ENCODE data around the gene ISCA1.

DNA sequence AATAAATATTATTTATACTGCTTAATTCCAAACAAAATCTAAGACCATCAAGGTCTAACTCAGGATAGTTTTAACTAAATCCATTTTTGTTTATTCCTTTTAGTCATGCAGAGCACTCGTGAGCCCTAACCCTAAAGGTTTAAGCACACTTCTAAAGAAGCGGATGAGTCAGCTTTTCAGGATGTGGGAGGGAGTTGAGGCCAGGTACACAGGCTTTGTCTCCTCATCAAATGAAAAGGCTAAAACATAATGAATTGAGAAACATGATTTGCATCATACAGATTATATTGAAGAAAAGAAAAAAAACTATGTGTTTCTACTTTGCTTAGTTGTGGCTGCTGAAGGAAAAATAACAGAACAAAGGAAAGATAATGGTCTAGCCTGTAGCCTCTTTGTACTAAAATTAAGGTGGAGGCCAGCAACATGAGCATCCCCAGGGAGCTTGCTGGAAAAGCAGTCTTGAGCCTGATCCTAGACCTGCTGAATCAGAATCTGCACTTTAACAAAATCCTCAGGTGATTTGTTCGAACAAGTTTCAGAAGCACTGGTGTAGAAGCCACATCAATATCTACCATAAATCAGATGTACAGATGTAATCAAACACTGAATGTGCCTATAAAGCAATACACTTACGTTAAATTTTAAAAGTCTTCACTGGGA lies 21.1 kb upstream of the ISCA1 start:
- no peak for TF ChIP-seq POLR2A (IDR thresholded peaks at IDR 0.05; ENCODE audit: low read depth, low read length)
- no peak for TF ChIP-seq FOS (IDR thresholded peaks at IDR 0.05; ENCODE audit: borderline replicate concordance, insufficient read depth, low read length)
- TF ChIP-seq, protein P1, sequence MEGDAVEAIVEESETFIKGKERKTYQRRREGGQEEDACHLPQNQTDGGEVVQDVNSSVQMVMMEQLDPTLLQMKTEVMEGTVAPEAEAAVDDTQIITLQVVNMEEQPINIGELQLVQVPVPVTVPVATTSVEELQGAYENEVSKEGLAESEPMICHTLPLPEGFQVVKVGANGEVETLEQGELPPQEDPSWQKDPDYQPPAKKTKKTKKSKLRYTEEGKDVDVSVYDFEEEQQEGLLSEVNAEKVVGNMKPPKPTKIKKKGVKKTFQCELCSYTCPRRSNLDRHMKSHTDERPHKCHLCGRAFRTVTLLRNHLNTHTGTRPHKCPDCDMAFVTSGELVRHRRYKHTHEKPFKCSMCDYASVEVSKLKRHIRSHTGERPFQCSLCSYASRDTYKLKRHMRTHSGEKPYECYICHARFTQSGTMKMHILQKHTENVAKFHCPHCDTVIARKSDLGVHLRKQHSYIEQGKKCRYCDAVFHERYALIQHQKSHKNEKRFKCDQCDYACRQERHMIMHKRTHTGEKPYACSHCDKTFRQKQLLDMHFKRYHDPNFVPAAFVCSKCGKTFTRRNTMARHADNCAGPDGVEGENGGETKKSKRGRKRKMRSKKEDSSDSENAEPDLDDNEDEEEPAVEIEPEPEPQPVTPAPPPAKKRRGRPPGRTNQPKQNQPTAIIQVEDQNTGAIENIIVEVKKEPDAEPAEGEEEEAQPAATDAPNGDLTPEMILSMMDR (IDR thresholded peaks at IDR 0.05; ENCODE audit: extremely low read depth in 1 of 2, insufficient read depth in 1 of 2, low read depth in 1 of 2, low read length in 2 of 2): no peak
- no peak for TF ChIP-seq EZH2 (IDR thresholded peaks at IDR 0.05; ENCODE audit: borderline replicate concordance, low read depth, low read length, severe bottlenecking)
- TF ChIP-seq JUN (IDR thresholded peaks at IDR 0.05; ENCODE audit: borderline replicate concordance, insufficient read depth, insufficient read length, low read depth): no peak
- TF ChIP-seq POLR2AphosphoS5 (IDR thresholded peaks at IDR 0.05; ENCODE audit: insufficient read depth, low read depth, low read length): no peak
